IPS-NIHi7 (cell line): ENCODE results near the gene RBM4.

Source experiments
- DNase-seq: peaks from one replicate; pipeline ENCODE4 v3.0.0; 2012; ENCODE audit warnings: mixed read lengths; ENCODE audit errors: extremely low spot score

RBM4 gene

DNA sequence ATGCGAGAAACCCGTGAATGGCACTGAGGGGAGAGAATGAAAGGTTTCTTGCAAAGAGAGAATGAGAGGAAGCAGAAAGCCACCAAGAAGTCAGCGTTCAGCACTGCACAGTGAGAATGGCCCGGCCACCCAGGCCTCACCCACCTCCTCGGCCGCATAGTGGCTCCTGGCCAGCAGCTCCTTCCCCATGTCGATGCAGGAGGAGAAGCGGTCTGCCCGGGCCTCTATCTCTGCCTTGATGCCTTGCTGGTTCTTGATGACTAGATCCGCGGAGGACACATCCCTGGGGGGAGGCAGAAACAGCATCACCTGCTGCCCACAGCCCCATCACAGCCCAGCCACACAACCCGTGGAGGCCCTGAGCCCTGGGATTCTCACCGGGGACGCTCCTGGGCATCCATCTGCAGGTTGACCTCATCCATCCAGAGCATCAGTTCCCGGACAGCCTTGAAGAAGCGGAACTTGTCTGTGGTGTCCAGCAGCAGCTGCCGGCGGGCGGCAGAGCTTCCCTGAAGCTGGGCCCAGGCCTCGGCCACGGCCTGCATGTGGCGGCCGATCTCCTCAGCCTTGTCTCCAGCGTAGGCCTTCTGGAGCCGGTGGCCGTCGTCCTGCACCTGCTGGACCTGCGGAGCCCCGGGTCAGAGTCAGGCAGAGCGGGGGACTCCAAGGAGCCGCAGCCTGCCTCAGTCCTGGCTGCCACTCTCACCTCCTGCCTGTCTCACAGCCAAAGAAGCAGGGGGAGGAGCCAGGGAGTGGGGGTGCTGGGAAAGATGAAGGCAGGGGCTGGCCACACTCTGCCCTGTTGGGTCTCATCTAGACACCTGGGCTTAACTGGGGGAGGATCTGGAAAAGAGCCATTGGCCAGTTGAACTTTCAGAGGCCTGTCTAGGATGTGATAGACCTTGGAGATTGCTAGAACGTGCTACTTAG is 51.4 kb downstream of the RBM4 start:
- no peak for DNase-seq

- no peak for DNase-seq
These were observed 52.9 kb downstream of the RBM4 start for GRCh38 chr11:66691311-66691980.

DNA sequence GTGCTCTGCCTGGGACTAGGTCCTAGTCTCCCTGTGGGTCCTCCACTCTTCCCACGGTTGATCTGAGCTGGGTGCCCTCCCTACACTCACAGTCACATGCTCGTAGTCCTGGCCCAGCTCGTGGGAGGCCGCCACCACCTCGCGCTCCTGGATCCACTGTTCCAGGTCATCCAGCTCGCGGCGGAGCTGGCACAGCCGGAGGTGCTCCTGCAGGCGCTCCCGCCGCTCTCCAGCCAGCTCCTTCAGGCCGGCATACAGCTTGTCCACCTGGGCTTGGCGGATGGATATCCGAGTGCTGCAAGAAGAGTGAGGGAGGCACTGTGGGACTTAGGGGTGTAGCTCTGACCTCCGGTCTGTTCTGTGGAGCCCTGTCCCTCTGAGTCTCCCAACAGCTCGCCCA is 53.9 kb downstream of the RBM4 start:
- no peak for DNase-seq

DNA sequence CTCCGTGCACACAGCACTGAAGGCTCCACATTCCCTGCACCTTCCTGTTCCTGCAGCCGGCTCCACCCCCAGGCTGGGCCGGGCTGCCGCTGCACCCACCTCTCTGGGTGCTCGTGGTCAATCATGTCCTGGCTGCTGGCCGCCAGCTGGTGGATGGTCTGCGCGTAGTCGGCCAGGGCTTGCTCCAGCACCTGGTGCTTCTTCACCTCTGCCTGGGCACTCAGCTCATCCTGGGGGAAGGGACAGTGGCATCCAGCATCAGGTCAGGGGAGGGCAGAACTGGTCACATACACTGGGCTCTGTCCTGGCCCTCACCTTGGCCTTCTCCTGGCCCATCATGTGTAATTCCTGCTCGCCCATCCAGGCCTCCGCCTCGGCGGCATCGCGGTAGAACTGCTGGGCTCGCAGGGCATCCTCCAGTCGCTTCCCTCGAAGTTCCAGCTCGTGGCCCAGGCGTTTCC is 54.4 kb downstream of the RBM4 start:
- DNase-seq, result no peak

GRCh38 chr11:66693356-66694055 is 55.0 kb downstream of the RBM4 start:
- no peak for DNase-seq

GRCh38 chr11:66694056-66694410 is 55.5 kb downstream of the RBM4 start:
- DNase-seq, result no peak

DNA sequence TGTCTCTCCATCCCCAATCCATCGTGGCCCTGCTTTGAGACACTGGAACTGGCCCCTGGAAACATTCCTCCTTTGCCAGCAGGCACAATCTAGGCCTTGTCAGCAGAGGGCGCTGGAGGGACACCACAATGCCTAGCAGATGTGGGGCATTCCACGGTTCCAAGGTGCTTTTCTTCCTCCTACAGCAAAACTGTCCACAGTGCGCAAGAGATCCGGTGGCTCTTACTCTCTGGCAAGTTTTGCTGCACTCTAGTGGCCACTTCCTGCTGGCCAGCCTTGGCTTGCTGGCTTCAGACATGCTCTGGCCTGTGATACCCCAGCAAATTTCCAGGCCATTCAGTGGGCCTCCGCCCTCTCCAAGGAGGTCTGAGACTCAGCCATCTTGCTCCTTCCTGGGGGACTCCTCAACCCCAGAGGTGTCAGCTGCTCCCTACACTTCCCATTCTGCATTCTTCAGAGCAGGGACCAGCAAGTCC is 56.3 kb downstream of the RBM4 start:
- peak; percentile 92 for DNase-seq
